Measurements from ENCODE around the gene LTBP1.

Gene LTBP1

GRCh38 chr2:33443274-33443829 lies 496.6 kb downstream of the LTBP1 start:
- no peak for DNase-seq

- no peak for DNase-seq
Measured at GRCh38 chr2:33444967-33445366, 498.2 kb downstream of the LTBP1 start.

GRCh38 chr2:33448220-33448899 lies 501.6 kb downstream of the LTBP1 start:
- DNase-seq: no peak

All from fibroblast of skin of right biceps (primary cell).